Osteoblast (primary cell): ENCODE results near the gene A2M. TPM values are rescaled to one million over a fixed set of nuclear protein-coding genes. Genes with fewer than 3 reads are reported as not detected.

ENCODE experiments used
- DNase-seq: peaks from one replicate; pipeline ENCODE4 v3.0.0; 2011; ENCODE audit warnings: low spot score, mixed read lengths; ENCODE audit not compliant: insufficient read length; ENCODE audit errors: missing footprints
- H2AFZ ChIP-seq: 2 replicates; pipeline ENCODE4 v1.6.0; 2011; ENCODE audit warnings: mild to moderate bottlenecking, low read length
- H3K27ac ChIP-seq: 2 replicates; pipeline ENCODE4 v1.5.1; 2011; ENCODE audit warnings: mild to moderate bottlenecking, low read depth, low read length, moderate library complexity
- H3K27me3 ChIP-seq: 2 replicates; pipeline ENCODE4 v1.6.0; 2012; ENCODE audit warnings: mild to moderate bottlenecking, control low read depth, inconsistent platforms, low read length, moderate library complexity; ENCODE audit not compliant: insufficient read depth
- H3K36me3 ChIP-seq: 2 replicates; pipeline ENCODE4 v1.5.1; 2011; ENCODE audit warnings: mild to moderate bottlenecking, low read length, control low read depth, moderate library complexity; ENCODE audit not compliant: insufficient read depth
- H3K4me1 ChIP-seq: 2 replicates; pipeline ENCODE4 v1.5.1; 2011; ENCODE audit warnings: mild to moderate bottlenecking, low read length, control low read depth, moderate library complexity; ENCODE audit not compliant: insufficient read depth
- H3K4me2 ChIP-seq: 2 replicates; pipeline ENCODE4 v1.6.0; 2011; ENCODE audit warnings: mild to moderate bottlenecking, low read length; ENCODE audit not compliant: insufficient read depth
- H3K4me3 ChIP-seq: fragments of 200-600 bp; sonication (generic); 3 replicates; pipeline ENCODE4 v1.5.1; 2012; ENCODE audit warnings: mild to moderate bottlenecking, low read length, inconsistent platforms; ENCODE audit not compliant: insufficient read depth
- H3K79me2 ChIP-seq: 2 replicates; pipeline ENCODE4 v1.6.0; 2012; ENCODE audit warnings: mild to moderate bottlenecking, low read length, control low read depth, inconsistent platforms; ENCODE audit not compliant: insufficient read depth
- H3K9me3 ChIP-seq: 2 replicates; pipeline ENCODE4 v1.5.1; 2011; ENCODE audit warnings: low read depth, low read length, control low read depth
- H4K20me1 ChIP-seq: 2 replicates; pipeline ENCODE4 v1.6.0; 2012; ENCODE audit warnings: mild to moderate bottlenecking, low read length, control low read depth; ENCODE audit not compliant: insufficient read depth
- total RNA-seq: library from RNA; depleted of rRNA; stranded (reverse); fragments of >200 nt; gene quantifications from 2 replicates; pipeline ENCODE4 v1.2.3, GENCODE V29; 2012
- TF ChIP-seq, protein P1 (sequence below): IDR thresholded peaks from 2 replicates; pipeline ENCODE4 v1.5.1; 2011; ENCODE audit warnings: mild to moderate bottlenecking, low read depth, low read length, moderate library complexity; ENCODE audit errors: extremely low read depth

The A2M gene
- total RNA-seq, 1 donor = 2.2 TPM

DNA sequence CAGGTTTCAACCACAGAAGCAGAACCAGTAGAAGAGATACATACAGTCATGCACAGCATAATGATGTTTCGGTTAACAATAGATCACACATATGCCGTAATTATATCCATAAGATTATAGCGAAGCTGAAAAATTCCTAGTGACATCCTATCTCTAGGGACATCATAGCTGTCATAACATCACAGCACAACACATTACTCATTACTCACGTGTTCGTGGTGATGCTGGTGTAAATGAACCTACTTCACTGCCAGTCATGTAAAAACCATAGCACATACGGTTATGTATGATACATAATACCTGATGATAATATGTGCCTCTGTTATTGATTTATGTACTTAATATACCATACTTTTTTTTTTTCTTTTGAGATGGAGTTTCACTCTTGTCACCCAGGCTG, 81.6 kb downstream of the A2M start:
- no peaks in the 10 kb centered on the region for H3K27me3 ChIP-seq
- peak; percentile 44 for DNase-seq
- no peaks in the 10 kb centered on the region for H3K9me3 ChIP-seq
- H3K4me3 ChIP-seq = no peak overlapping the region
- H3K79me2 ChIP-seq = no peaks in the 10 kb centered on the region
- TF ChIP-seq, protein P1, sequence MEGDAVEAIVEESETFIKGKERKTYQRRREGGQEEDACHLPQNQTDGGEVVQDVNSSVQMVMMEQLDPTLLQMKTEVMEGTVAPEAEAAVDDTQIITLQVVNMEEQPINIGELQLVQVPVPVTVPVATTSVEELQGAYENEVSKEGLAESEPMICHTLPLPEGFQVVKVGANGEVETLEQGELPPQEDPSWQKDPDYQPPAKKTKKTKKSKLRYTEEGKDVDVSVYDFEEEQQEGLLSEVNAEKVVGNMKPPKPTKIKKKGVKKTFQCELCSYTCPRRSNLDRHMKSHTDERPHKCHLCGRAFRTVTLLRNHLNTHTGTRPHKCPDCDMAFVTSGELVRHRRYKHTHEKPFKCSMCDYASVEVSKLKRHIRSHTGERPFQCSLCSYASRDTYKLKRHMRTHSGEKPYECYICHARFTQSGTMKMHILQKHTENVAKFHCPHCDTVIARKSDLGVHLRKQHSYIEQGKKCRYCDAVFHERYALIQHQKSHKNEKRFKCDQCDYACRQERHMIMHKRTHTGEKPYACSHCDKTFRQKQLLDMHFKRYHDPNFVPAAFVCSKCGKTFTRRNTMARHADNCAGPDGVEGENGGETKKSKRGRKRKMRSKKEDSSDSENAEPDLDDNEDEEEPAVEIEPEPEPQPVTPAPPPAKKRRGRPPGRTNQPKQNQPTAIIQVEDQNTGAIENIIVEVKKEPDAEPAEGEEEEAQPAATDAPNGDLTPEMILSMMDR = no peak
- no peaks in the 10 kb centered on the region for H4K20me1 ChIP-seq
- H3K36me3 ChIP-seq = no peaks in the 10 kb centered on the region
- no peak overlapping the region for H2AFZ ChIP-seq
- no peak overlapping the region for H3K27ac ChIP-seq
- H3K4me2 ChIP-seq = no peak overlapping the region
- H3K4me1 ChIP-seq = no peaks in the 10 kb centered on the region

DNA sequence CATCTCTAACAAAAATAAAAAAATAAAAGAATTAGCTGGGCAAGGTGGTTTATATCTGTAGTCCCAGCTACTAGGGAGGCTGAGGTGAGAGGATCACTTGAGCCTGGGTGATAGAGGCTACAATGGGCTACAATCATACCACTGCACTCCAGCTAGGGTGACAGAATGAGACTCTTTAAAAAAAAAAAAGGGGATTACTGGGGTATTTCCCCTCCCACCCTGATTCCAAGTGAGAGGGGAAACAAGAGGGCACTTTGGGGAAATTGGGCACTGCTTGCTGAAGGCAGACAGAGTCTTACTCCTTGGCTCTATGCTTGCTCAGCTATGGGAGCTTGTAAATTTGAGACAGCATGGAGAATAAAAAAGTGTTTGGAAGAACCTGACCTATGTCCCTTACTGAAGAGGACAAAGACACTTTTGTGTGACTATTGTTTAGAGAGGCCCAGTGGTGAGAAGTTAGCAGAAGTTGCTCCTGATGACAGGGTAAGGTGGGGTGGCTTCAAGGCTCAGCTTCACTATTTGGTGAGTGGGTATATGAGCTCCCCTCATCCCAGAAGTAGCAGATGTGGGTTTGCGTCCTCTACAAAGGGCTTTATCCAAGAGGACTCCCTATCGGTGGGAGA, 82.3 kb downstream of the A2M start:
- Histone ChIP-seq H3K4me2 (no peak overlapping the region), H3K4me3 (no peak overlapping the region), H4K20me1 (no peaks in the 10 kb centered on the region), H3K27me3 (no peaks in the 10 kb centered on the region), H3K36me3 (no peaks in the 10 kb centered on the region), H3K9me3 (no peaks in the 10 kb centered on the region), H3K4me1 (no peaks in the 10 kb centered on the region), H2AFZ (no peak overlapping the region), H3K79me2 (no peaks in the 10 kb centered on the region), H3K27ac (no peak overlapping the region)
- no peak for DNase-seq
- TF ChIP-seq, protein P1 = no peak

DNA sequence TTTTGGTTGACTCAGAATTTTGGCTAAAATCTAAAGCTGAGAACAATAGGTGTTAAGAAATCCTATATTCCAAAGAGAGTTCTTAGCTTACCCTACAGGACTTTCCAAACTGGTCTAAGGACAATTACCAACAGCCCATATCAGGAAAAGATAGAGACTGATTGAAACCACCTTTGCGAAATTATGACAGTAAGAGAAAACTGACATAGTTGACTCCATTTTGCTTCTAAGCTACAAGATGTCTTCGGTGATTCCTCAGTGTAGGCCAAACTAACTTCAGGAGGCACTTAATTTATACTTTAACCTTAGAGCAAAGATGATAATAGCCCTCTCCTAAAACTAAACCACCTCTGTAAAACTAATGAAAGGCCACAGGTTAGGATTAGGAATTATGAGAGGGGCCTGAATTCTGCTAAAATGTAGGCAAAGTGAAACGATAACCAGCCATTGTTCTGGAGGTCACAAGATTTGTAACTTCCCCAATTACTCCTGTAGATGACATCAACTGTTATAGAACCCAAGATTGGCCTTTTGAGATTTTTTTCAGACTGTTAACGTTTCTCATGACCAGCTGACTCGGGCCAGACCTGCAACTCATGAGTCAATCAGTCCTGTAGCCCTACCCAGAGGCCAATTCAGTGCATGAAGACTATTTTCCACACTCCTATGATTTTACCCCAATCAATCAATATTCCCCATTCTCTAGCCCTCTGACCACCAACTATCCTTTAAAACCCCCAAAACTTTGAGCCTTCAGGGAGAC, 83.3 kb downstream of the A2M start:
- H4K20me1 ChIP-seq = no peaks in the 10 kb centered on the region
- H2AFZ ChIP-seq = no peak overlapping the region
- H3K4me1 ChIP-seq = no peaks in the 10 kb centered on the region
- H3K4me3 ChIP-seq = no peak overlapping the region
- no peak overlapping the region for H3K27ac ChIP-seq
- DNase-seq = peak; percentile 27
- TF ChIP-seq, protein P1 = no peak
- no peaks in the 10 kb centered on the region for H3K9me3 ChIP-seq
- H3K27me3 ChIP-seq = no peaks in the 10 kb centered on the region
- no peak overlapping the region for H3K4me2 ChIP-seq
- H3K36me3 ChIP-seq = no peaks in the 10 kb centered on the region
- H3K79me2 ChIP-seq = no peaks in the 10 kb centered on the region

DNA sequence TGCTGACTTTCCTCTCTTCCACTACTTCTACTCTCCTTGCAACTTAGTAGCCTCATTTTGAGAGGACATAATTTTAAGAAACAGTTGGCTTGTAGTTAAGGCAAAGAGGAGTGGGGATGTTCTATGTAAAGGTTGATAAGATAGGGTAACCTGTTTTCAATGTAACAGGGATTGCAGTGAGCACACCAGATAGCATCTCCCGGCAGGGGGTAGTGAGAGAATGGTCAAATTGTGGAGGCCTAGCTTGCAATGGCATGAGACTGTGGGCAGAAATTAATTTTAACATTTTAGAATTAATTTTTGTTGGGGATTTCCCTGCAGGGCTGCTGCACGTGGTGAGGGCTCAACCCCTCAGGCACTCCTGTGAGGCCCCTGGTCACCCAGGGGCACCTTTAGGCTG, 84.9 kb downstream of the A2M start:
- TF ChIP-seq, protein P1 = no peak
- H3K27me3 ChIP-seq = no peaks in the 10 kb centered on the region
- no peak overlapping the region for H3K4me2 ChIP-seq
- DNase-seq = no peak
- H3K4me1 ChIP-seq = no peaks in the 10 kb centered on the region
- H2AFZ ChIP-seq = no peak overlapping the region
- no peaks in the 10 kb centered on the region for H3K79me2 ChIP-seq
- H3K9me3 ChIP-seq = no peaks in the 10 kb centered on the region
- no peak overlapping the region for H3K4me3 ChIP-seq
- no peaks in the 10 kb centered on the region for H3K36me3 ChIP-seq
- H3K27ac ChIP-seq = no peak overlapping the region
- H4K20me1 ChIP-seq = no peaks in the 10 kb centered on the region
